Gastrocnemius medialis (tissue), 4 donors: ENCODE results near the gene GJD4. TPM values are rescaled to one million over a fixed set of nuclear protein-coding genes. Genes with fewer than 3 reads are reported as not detected.

Source experiments
- ATAC-seq, 2 donors: fragments of 150-250 bp; one replicate each; pipeline ENCODE4 v1.9.1; 2016
- DNase-seq, 2 donors: peaks; one replicate each; pipeline ENCODE4 v3.0.0-alpha.2; 2019
- H3K27ac ChIP-seq, 4 donors: fragments of 200-600 bp; sonication (generic); 1 replicate in 1 of 4; 2 replicates in 3 of 4; pipeline ENCODE4 v1.5.1; 2016 to 2018; ENCODE audit warnings: mild to moderate bottlenecking in 2 of 4, moderate library complexity in 1 of 4
- H3K27me3 ChIP-seq, 3 donors: fragments of 200-600 bp; sonication (generic) in 2 of 3; 1 replicate in 1 of 3; 2 replicates in 2 of 3; pipeline versions ENCODE4 v1.5.1 to v1.6.0; 2016 to 2019; ENCODE audit warnings: mild to moderate bottlenecking in 1 of 3, moderate library complexity in 1 of 3
- H3K36me3 ChIP-seq, 2 donors: fragments of 200-600 bp; sonication (generic) in 1 of 2; one replicate each; pipeline ENCODE4 v1.5.1; 2017 to 2018
- H3K4me1 ChIP-seq, 2 donors: fragments of 200-600 bp; sonication (generic) in 1 of 2; one replicate each; pipeline ENCODE4 v1.5.1; 2016 to 2017; ENCODE audit warnings: mild to moderate bottlenecking in 2 of 2
- H3K4me3 ChIP-seq, 4 donors: fragments of 200-600 bp; sonication (generic) in 3 of 4; 1 replicate in 1 of 4; 2 replicates in 3 of 4; pipeline ENCODE4 v1.5.1; 2016 to 2019; ENCODE audit warnings: mild to moderate bottlenecking in 2 of 4
- H3K9me3 ChIP-seq, 3 donors: fragments of 200-600 bp; sonication (generic) in 2 of 3; 1 replicate in 1 of 3; 2 replicates in 2 of 3; pipeline ENCODE4 v1.5.1; 2016 to 2019
- CTCF ChIP-seq, 5 experiments: fragments of 450-650 bp in 3 of 5; fragments of 200-600 bp in 2 of 5; sonication (generic) in 2 of 5; IDR thresholded peaks in 4 of 5; conservative IDR thresholded peaks in 1 of 5; 1 replicate in 4 of 5; 2 replicates in 1 of 5; pipeline ENCODE4 v1.5.1; 2016 to 2019; ENCODE audit warnings: antibody characterized with exemption in 5 of 5, mild to moderate bottlenecking in 3 of 5, moderate library complexity in 3 of 5
- POLR2A ChIP-seq, 2 donors: fragments of 450-650 bp; IDR thresholded peaks; one replicate each; pipeline ENCODE4 v1.6.1; 2017; ENCODE audit warnings: antibody characterized with exemption in 2 of 2, mild to moderate bottlenecking in 2 of 2, moderate library complexity in 2 of 2
- in situ Hi-C, 4 donors: fragments of 200-750 bp; cut with MboI; loops; one replicate each; pipeline versions ENCODE4 v1.15.0 to v1.8.0; 2017; ENCODE audit warnings: low sequenced_read_pairs in 4 of 4
- intact Hi-C: fragments of 100-400 bp; cut with DNase I; formaldehyde crosslinking; loops from one replicate; pipeline ENCODE4 v1.15.1; 2023; ENCODE audit warnings: low total_unique reads
- total RNA-seq, 4 donors: library from RNA; depleted of rRNA; stranded (reverse); fragments of >200 nt; gene quantifications; one replicate each; pipeline versions ENCODE4 v1.1.0 to v1.2.3, GENCODE V29; 2016

GJD4 gene
- total RNA-seq, 4 donors from 2014 or later, result not detected

GRCh38 chr10:35643151-35644049, 38.3 kb downstream of the GJD4 start:
- TF ChIP-seq CTCF (IDR thresholded peaks at IDR 0.05 in 4 of 5, conservative IDR thresholded peaks at IDR 0.05 in 1 of 5), result peak in 1 of 5 experiments; percentile 14
- no peak for TF ChIP-seq POLR2A (IDR thresholded peaks at IDR 0.05)
- in situ Hi-C loops (no loop called here), intact Hi-C loops (loop anchor here (5.0 kb wide), 2 partner anchors 179 to 1841 kb away; no protein-coding TSS in a partner anchor)
- no peaks in the 10 kb centered on the region for H3K36me3 ChIP-seq
- H3K4me3 ChIP-seq, result peak overlapping the region; percentile 73 to 88 (median 80)
- ATAC-seq (peak; percentile 15 to 21), DNase-seq (peak; percentile 45 to 63)
- peaks cover 4 to 17% of the 10 kb centered on the region in 2 donors for H3K4me1 ChIP-seq
- peak overlapping the region; percentile 81 to 95 (median 89) for H3K27ac ChIP-seq
- no peaks in the 10 kb centered on the region for H3K27me3 ChIP-seq
- no peaks in the 10 kb centered on the region for H3K9me3 ChIP-seq

- intact Hi-C loops (loop anchor here (5.0 kb wide), 2 partner anchors 178 to 1842 kb away; no protein-coding TSS in a partner anchor), in situ Hi-C loops (no loop called here)
- no peak for TF ChIP-seq POLR2A (IDR thresholded peaks at IDR 0.05)
- TF ChIP-seq CTCF (IDR thresholded peaks at IDR 0.05 in 4 of 5, conservative IDR thresholded peaks at IDR 0.05 in 1 of 5), result no peak
- Histone ChIP-seq H3K36me3 (no peaks in the 10 kb centered on the region), H3K4me1 (peaks cover 4 to 14% of the 10 kb centered on the region in 2 donors), H3K27ac (peak overlapping the region; percentile 81 to 95 (median 89)), H3K4me3 (peak overlapping the region; percentile 73 to 88 (median 80)), H3K27me3 (no peaks in the 10 kb centered on the region), H3K9me3 (no peaks in the 10 kb centered on the region)
- DNase-seq, result no peak
- no peak for ATAC-seq
These were observed 39.2 kb downstream of the GJD4 start for GRCh38 chr10:35644050-35644950.

- DNase-seq (no peak), ATAC-seq (no peak)
- in situ Hi-C loops (no loop called here), intact Hi-C loops (no loop called here)
- Histone ChIP-seq H3K9me3 (no peaks in the 10 kb centered on the region), H3K27ac (no peak overlapping the region), H3K4me1 (no peaks in the 10 kb centered on the region), H3K36me3 (no peaks in the 10 kb centered on the region), H3K27me3 (no peaks in the 10 kb centered on the region), H3K4me3 (no peak overlapping the region)
- no peak for TF ChIP-seq CTCF (IDR thresholded peaks at IDR 0.05 in 4 of 5, conservative IDR thresholded peaks at IDR 0.05 in 1 of 5)
- TF ChIP-seq POLR2A (IDR thresholded peaks at IDR 0.05), result no peak
These were observed 45.8 kb downstream of the GJD4 start for GRCh38 chr10:35650894-35651293.

GRCh38 chr10:35652824-35653223, 47.7 kb downstream of the GJD4 start:
- H3K4me3 ChIP-seq, result no peak overlapping the region
- in situ Hi-C loops, result no loop called here
- H3K4me1 ChIP-seq, result no peaks in the 10 kb centered on the region
- DNase-seq (no peak), ATAC-seq (no peak)
- intact Hi-C loops, result no loop called here
- H3K36me3 ChIP-seq, result no peaks in the 10 kb centered on the region
- no peaks in the 10 kb centered on the region for H3K27me3 ChIP-seq
- H3K27ac ChIP-seq, result no peak overlapping the region
- TF ChIP-seq POLR2A (IDR thresholded peaks at IDR 0.05) (no peak), CTCF (IDR thresholded peaks at IDR 0.05 in 4 of 5, conservative IDR thresholded peaks at IDR 0.05 in 1 of 5) (no peak)
- no peaks in the 10 kb centered on the region for H3K9me3 ChIP-seq
